Measurements from ENCODE around the gene SLC46A1. TPM values are rescaled to one million over a fixed set of nuclear protein-coding genes. Genes with fewer than 3 reads are reported as not detected.

The SLC46A1 gene
- total and polyA plus RNA-seq, 2 of the 8 experiments (the other 6 are each of a cell fraction or from before 2014, with no cell fraction given): 5.3 to 8.7 TPM

- TF ChIP-seq CHD7 (IDR thresholded peaks at IDR 0.05; ENCODE audit: insufficient replicate concordance, low read length): no peak
- peak; percentile 52 for TF ChIP-seq CTBP2 (IDR thresholded peaks at IDR 0.05; ENCODE audit: borderline replicate concordance, insufficient read depth, insufficient read length, low read length)
- no peak for TF ChIP-seq FOSL1 (IDR thresholded peaks at IDR 0.05; ENCODE audit: insufficient read depth, low read depth, low read length)
- no peak for TF ChIP-seq JUN (IDR thresholded peaks at IDR 0.05; ENCODE audit: low read depth, low read length)
- TF ChIP-seq SP2 (IDR thresholded peaks at IDR 0.05; ENCODE audit: low read length): no peak
- peak; percentile 67 for TF ChIP-seq MAX (IDR thresholded peaks at IDR 0.05)
- TF ChIP-seq POLR2AphosphoS5 (IDR thresholded peaks at IDR 0.05; ENCODE audit: low read depth, low read length): peak; percentile 50; the same call in 1 of the 2 replicates
- TF ChIP-seq NANOG (IDR thresholded peaks at IDR 0.05; ENCODE audit: insufficient read depth, low read depth, low read length, poor library complexity, severe bottlenecking): peak; percentile 100
- no peak for TF ChIP-seq KDM5A (IDR thresholded peaks at IDR 0.05; ENCODE audit: low read length)
- no peak for TF ChIP-seq SAP30 (IDR thresholded peaks at IDR 0.05; ENCODE audit: insufficient read depth, insufficient replicate concordance, low read length)
- TF ChIP-seq BACH1 (IDR thresholded peaks at IDR 0.05; ENCODE audit: low read length): 0 out of 2 replicates have a peak, but pooled peaks have one; percentile 4
Measured at GRCh38 chr17:28402224-28402630, 3.8 kb downstream of the SLC46A1 start (continued).
